Stimulated activated CD8-positive, alpha-beta memory T cell treated with anti-CD3 and anti-CD28 coated beads, Interleukin-15, amount 100 ng/mL, for 4 hours (primary cell): ENCODE results near the gene PTPRM.

Experiments used
- DNase-seq, 2 donors: peaks; one replicate each; pipeline ENCODE4 v3.0.0-alpha.2; 2020; ENCODE audit warnings: low read depth in 2 of 2

PTPRM gene

GRCh38 chr18:8361941-8362471 lies 794.9 kb downstream of the PTPRM start:
- no peak for DNase-seq

- no peak for DNase-seq
These were observed 795.7 kb downstream of the PTPRM start for GRCh38 chr18:8362863-8363262.

- no peak for DNase-seq
These were observed 797.3 kb downstream of the PTPRM start for GRCh38 chr18:8364385-8364784.

GRCh38 chr18:8365006-8365405 lies 797.9 kb downstream of the PTPRM start:
- no peak for DNase-seq

- no peak for DNase-seq
These were observed 798.4 kb downstream of the PTPRM start for GRCh38 chr18:8365528-8365927.

- no peak for DNase-seq
These were observed 799.0 kb downstream of the PTPRM start for GRCh38 chr18:8366070-8366469.

- no peak for DNase-seq
These were observed 799.5 kb downstream of the PTPRM start for GRCh38 chr18:8366656-8367055.

GRCh38 chr18:8367217-8367988 lies 800.3 kb downstream of the PTPRM start:
- DNase-seq, result no peak

- DNase-seq, result no peak
These were observed 801.5 kb downstream of the PTPRM start for GRCh38 chr18:8368512-8369217.

GRCh38 chr18:8373486-8373885 lies 806.4 kb downstream of the PTPRM start:
- DNase-seq, result no peak

- DNase-seq, result no peak
These were observed 807.6 kb downstream of the PTPRM start for GRCh38 chr18:8374676-8375075.

GRCh38 chr18:8375249-8375648 lies 808.1 kb downstream of the PTPRM start:
- no peak for DNase-seq

GRCh38 chr18:8376113-8376512 lies 809.0 kb downstream of the PTPRM start:
- no peak for DNase-seq

- no peak for DNase-seq
These were observed 812.2 kb downstream of the PTPRM start for GRCh38 chr18:8379187-8379941.

GRCh38 chr18:8380006-8380405 lies 812.9 kb downstream of the PTPRM start:
- DNase-seq, result no peak

GRCh38 chr18:8380926-8381325 lies 813.8 kb downstream of the PTPRM start:
- no peak for DNase-seq

- DNase-seq, result no peak
These were observed 814.8 kb downstream of the PTPRM start for GRCh38 chr18:8381821-8382459.

GRCh38 chr18:8385400-8385799 lies 818.3 kb downstream of the PTPRM start:
- DNase-seq, result no peak

GRCh38 chr18:8386669-8387380 lies 819.7 kb downstream of the PTPRM start:
- no peak for DNase-seq

- DNase-seq, result no peak
These were observed 822.5 kb downstream of the PTPRM start for GRCh38 chr18:8389391-8390340.
